Loucy (cell line): ENCODE data around the gene SHISAL1.

ENCODE experiments used
- EZH2phosphoT487 ChIP-seq: fragments of 200-600 bp; IDR thresholded peaks from 2 replicates; pipeline ENCODE4 v1.6.1; 2018; ENCODE audit warnings: antibody characterized with exemption, mild to moderate bottlenecking, moderate library complexity, borderline replicate concordance
- TF ChIP-seq, protein P1 (sequence below): fragments of 200-600 bp; sonication (generic); conservative IDR thresholded peaks from 2 replicates; pipeline ENCODE4 v1.5.1; 2014; ENCODE audit warnings: mild to moderate bottlenecking, antibody characterized with exemption, low read length

DNA sequence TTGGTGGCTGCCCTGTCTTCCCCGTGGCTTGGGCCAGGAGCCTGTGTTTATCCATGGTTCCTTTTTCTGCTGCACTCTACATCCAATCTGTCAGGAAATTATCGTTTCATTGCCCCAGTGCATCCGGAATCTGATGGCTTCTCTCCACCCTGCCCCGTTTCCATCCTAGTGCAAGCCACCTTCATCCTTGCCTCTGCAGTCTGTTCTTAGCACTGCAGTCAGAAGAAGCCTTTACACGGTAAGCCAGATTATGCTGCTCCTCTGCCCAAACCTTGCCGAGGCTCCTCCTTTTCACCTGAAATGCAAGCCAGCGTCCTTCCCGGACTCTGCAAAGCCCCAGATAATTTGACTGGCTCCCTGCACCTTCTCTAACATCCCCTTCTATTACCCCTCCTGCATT is 86.9 kb downstream of the SHISAL1 start:
- TF ChIP-seq, protein P1, sequence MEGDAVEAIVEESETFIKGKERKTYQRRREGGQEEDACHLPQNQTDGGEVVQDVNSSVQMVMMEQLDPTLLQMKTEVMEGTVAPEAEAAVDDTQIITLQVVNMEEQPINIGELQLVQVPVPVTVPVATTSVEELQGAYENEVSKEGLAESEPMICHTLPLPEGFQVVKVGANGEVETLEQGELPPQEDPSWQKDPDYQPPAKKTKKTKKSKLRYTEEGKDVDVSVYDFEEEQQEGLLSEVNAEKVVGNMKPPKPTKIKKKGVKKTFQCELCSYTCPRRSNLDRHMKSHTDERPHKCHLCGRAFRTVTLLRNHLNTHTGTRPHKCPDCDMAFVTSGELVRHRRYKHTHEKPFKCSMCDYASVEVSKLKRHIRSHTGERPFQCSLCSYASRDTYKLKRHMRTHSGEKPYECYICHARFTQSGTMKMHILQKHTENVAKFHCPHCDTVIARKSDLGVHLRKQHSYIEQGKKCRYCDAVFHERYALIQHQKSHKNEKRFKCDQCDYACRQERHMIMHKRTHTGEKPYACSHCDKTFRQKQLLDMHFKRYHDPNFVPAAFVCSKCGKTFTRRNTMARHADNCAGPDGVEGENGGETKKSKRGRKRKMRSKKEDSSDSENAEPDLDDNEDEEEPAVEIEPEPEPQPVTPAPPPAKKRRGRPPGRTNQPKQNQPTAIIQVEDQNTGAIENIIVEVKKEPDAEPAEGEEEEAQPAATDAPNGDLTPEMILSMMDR: no peak
- TF ChIP-seq EZH2phosphoT487: no peak
